BLaER1 treated with 17β-estradiol and CSF1 and Interleukin-3, amounts not matched to agents 10 nM and 100 nM (cell line): ENCODE data around the gene CBX8.

Source experiments
- H3K27ac ChIP-seq, 11 experiments: shearing (Covaris generic); formaldehyde crosslinking; 2 replicates each; pipeline ENCODE4 v1.8.1; 2022
- H3K27me3 ChIP-seq, 11 experiments: shearing (Covaris generic); formaldehyde crosslinking; 2 replicates each; pipeline ENCODE4 v1.8.1; 2022
- H3K36me3 ChIP-seq, 11 experiments: shearing (Covaris generic); formaldehyde crosslinking; 2 replicates each; pipeline ENCODE4 v1.8.1; 2022
- H3K4me1 ChIP-seq, 10 experiments: shearing (Covaris generic); formaldehyde crosslinking; 2 replicates each; pipeline ENCODE4 v1.8.1; 2022
- H3K4me2 ChIP-seq, 11 experiments: shearing (Covaris generic); formaldehyde crosslinking; 2 replicates each; pipeline ENCODE4 v1.8.1; 2022
- H3K4me3 ChIP-seq, 10 experiments: shearing (Covaris generic); formaldehyde crosslinking; 2 replicates each; pipeline ENCODE4 v1.8.1; 2022
- H3K9ac ChIP-seq, 11 experiments: shearing (Covaris generic); formaldehyde crosslinking; 2 replicates each; pipeline ENCODE4 v1.8.1; 2022
- H3K9me3 ChIP-seq, 11 experiments: shearing (Covaris generic); formaldehyde crosslinking; replicated peaks in 1 of 11; 2 replicates each; pipeline ENCODE4 v1.8.1; 2022
- H4K20me1 ChIP-seq, 11 experiments: shearing (Covaris generic); formaldehyde crosslinking; 2 replicates each; pipeline ENCODE4 v1.8.1; 2022
- Cebpa-rat ChIP-seq, 11 experiments: shearing (Covaris generic); IDR thresholded peaks; 2 replicates each; pipeline ENCODE4 v1.8.1; 2022

Gene CBX8

DNA sequence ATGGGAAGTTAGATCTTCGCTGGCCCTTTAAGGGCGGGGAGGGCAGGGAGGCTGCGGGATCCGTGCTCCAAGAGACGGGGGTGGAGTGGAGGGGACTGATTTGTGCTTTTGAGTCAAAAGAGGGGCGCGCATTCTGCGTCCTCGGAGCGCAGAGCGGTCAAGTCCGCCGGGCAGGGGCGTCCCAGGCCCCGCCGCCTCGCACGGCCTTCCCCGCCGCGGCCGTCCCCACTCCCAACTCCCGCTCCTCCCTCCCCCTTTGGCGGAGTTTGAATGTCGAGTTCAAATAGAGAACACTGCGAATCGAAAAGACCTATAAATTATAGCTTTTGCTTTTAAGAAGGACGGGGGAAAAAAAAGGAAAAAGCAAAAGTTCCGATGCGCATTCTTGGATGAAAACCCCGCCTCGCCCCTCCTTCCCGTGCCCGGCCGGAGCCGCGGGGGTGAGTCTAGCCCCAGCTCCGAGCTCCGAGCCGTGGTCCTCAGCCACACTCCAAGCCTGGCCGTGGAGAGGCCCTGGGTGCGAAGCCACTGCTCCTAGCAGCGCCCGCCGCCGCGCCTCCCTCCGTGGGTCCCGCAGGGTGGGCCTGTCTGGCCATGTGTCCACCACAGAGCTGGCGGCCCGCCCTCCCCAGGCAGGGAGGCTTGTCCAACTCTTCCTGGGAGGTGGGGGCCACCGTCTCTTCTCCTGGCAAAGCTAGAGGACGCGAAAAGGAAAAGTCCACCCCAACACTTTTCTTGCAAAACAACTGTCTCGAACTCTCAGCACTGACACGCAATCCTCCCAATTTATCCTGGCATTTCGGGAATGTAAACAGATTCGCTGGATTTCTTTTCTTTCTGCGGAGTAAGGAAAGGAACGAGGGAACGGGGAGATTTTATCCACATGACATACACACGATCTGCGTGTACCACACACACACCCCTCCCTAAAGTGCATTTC is 3.6 kb downstream of the CBX8 start:
- Histone ChIP-seq H3K9me3 (no peaks in the 10 kb centered on the region), H3K4me2 (no peak overlapping the region; a peak in 1 of 22 replicates), H3K27me3 (peaks cover 64 to 81% (median 72%) of the 10 kb centered on the region in 11 experiments), H3K4me3 (no peak overlapping the region), H3K27ac (no peak overlapping the region), H3K9ac (no peak overlapping the region), H4K20me1 (peaks cover 11 to 86% (median 77%) of the 10 kb centered on the region in 11 experiments; a peak in 20 of 22 replicates), H3K4me1 (peaks cover 30 to 50% (median 36%) of the 10 kb centered on the region in 10 experiments), H3K36me3 (peaks cover 8 to 23% (median 16%) of the 10 kb centered on the region in 11 experiments; a peak in 21 of 22 replicates)
- no peak for TF ChIP-seq Cebpa-rat (IDR thresholded peaks at IDR 0.05)

DNA sequence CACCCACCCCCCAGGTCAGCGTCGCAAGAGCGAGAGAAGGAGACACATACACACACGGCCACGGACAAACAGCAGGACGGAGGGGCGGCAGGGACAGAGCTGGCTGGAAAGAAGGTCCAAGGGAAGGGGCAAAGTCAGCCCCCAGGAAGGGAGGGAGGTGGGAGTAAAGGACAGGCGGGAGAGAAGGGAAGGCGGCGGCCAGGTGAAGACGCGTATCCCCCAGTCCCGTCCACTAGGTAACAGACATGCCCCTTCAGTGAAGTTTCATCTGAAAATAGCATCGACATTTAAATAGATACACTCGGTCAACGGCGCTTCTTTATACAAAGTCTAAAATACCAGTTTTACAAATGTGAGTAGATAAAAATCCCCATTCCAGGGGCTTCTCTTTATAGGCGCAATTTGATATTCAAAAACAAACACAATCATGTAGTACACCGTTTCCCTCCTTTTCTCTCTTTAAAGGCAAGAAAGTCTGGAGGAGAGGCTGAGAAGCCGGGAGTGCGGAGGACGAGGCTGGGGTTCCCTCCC is 4.5 kb downstream of the CBX8 start:
- Histone ChIP-seq H3K4me3 (no peak overlapping the region), H3K27me3 (peaks cover 67 to 83% (median 74%) of the 10 kb centered on the region in 11 experiments), H4K20me1 (peaks cover 11 to 89% (median 81%) of the 10 kb centered on the region in 11 experiments; a peak in 20 of 22 replicates), H3K9ac (no peak overlapping the region), H3K9me3 (no peaks in the 10 kb centered on the region), H3K27ac (no peak overlapping the region), H3K4me2 (no peak overlapping the region), H3K36me3 (peaks cover 8 to 23% (median 16%) of the 10 kb centered on the region in 11 experiments; a peak in 21 of 22 replicates), H3K4me1 (peaks cover 23 to 44% (median 30%) of the 10 kb centered on the region in 10 experiments)
- TF ChIP-seq Cebpa-rat (IDR thresholded peaks at IDR 0.05) = no peak

DNA sequence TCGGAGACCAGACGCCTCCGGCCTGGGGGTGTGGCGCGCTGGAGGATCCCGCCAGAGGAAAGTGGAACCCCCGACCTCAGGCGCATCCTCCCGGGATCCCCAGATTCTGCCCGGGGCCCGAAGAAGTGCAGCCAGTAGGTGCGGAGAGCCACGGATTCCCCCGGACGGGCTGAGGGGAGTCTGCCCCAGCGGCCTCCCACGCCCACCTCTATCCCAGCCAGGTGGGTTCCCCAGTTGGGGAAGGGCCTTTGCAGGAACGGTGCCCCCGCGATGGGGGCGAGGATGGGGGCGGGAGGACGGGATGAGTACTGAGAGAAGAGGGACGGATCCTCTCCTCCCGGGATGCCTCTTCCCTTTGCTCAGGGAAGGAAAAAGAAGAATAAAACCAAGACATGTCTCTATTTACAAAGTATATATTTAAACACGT is 5.1 kb downstream of the CBX8 start:
- peaks cover 11 to 96% (median 87%) of the 10 kb centered on the region in 11 experiments; a peak in 20 of 22 replicates for H4K20me1 ChIP-seq
- no peak overlapping the region for H3K27ac ChIP-seq
- H3K9me3 ChIP-seq = no peaks in the 10 kb centered on the region
- peaks cover 73 to 89% (median 80%) of the 10 kb centered on the region in 11 experiments for H3K27me3 ChIP-seq
- H3K36me3 ChIP-seq = peaks cover 8 to 25% (median 16%) of the 10 kb centered on the region in 11 experiments; a peak in 21 of 22 replicates
- H3K4me3 ChIP-seq = 0 out of 20 replicates have a peak overlapping the region, but pooled peaks of 1 of the 10 experiments have one; percentile 27
- H3K4me1 ChIP-seq = peaks cover 23 to 44% (median 33%) of the 10 kb centered on the region in 10 experiments
- no peak for TF ChIP-seq Cebpa-rat (IDR thresholded peaks at IDR 0.05)
- peak overlapping the region in 5 of 11 experiments; percentile 16 to 57 (median 42); a peak in 4 of 22 replicates for H3K4me2 ChIP-seq
- H3K9ac ChIP-seq = no peak overlapping the region

DNA sequence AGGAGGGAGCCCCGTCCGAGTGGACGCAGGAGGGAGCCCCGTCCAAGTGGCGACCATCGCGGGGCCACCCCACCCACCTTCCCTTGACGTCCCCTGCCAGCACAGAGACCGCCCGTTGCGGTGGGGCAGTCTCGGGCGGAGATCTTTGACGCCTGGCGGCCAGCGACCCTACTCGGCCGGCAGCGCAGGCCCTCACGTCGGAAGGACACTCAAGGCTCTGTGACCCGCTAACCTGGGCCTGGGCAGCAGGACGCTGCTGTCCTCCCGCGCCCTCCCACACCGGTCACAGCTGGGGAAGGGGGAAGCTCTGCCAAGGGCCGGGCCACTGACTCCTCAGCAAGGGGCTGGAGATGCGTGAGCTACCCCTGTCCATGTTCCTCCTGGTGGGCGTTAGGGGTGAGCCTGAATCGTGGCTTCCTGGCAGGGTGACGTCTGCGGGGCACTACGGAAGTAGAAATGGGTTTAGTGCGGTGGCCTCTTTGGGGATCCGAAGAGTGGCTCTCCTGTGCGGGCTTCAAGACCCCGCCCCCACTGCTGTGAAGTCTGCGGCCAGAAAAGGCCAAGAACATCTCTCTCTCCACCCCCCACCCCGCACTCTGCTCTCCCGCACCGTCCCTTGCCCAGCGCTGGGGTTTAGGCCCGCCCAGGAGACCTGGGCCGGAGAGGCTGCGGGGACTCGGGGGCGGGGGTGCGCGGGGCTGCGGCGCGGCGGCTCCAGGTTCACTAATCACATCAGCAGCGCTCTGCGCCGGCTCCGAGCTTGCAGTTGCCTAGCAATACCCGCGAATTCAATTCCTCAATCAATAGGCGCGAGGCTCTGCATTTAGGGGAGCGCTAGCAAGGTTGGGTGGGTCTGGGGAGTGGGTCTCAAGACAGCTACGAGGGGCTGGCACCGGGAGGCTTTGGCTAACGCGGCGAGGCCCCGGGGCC is 5.8 kb downstream of the CBX8 start:
- no peaks in the 10 kb centered on the region for H3K9me3 ChIP-seq
- H3K4me1 ChIP-seq = peaks cover 20 to 41% (median 30%) of the 10 kb centered on the region in 10 experiments
- peak overlapping the region in 9 of 11 experiments; percentile 9 to 57 (median 34); a peak in 12 of 22 replicates for H3K4me2 ChIP-seq
- H4K20me1 ChIP-seq = peaks cover 11 to 97% (median 93%) of the 10 kb centered on the region in 11 experiments; a peak in 20 of 22 replicates
- peaks cover 8 to 32% (median 18%) of the 10 kb centered on the region in 11 experiments; a peak in 21 of 22 replicates for H3K36me3 ChIP-seq
- peaks cover 78 to 96% (median 87%) of the 10 kb centered on the region in 11 experiments for H3K27me3 ChIP-seq
- H3K4me3 ChIP-seq = peak overlapping the region in 4 of 10 experiments; percentile 3 to 27 (median 21); a peak in 2 of 20 replicates
- H3K9ac ChIP-seq = no peak overlapping the region
- TF ChIP-seq Cebpa-rat (IDR thresholded peaks at IDR 0.05) = no peak
- no peak overlapping the region for H3K27ac ChIP-seq

DNA sequence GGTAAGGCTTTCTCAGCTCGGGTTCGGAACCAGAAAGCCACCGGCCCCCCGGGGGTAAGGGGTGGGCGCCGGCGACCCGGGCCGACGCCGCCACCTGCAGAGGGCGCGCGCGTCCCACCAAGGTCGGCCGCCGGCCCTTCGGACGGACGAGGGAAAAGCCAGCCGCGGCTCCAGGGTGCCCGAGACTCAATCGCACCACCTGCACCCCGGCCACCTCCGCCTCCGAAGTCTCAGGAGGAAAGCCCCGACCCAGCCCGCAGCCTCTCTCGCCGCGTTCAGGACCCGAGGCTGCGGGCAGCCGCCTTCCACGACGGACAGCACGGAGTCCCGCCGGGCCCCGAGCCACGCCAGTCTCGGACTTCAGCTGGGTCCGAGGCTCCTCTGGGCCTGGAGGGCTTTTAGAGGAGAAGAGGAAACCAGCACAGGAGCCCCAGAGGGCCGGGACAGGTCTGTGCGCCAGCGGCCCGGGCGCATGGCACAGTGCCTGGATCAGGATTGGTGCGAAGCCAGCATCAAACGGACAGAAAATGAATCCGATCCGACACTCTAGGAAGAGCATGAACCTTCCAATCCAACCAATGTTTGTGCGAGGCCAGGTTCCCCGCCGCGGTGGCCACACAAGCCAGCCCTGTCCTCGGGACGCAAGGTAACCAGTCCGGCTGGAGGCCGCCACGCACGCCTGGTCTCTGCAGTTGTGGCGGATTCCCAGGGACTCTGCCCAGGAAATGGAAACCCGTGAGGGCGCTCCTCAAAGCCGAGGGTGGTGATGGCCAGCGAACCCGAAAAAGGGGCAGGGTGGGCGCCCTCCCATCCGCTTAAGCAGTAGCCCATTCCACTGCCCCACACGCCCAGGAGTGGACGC is 6.7 kb downstream of the CBX8 start:
- Histone ChIP-seq H4K20me1 (peaks cover 11 to 99% (median 96%) of the 10 kb centered on the region in 11 experiments; a peak in 20 of 22 replicates), H3K4me3 (peak overlapping the region in 7 of 10 experiments; percentile 3 to 34 (median 13); a peak in 6 of 20 replicates), H3K4me2 (peak overlapping the region; percentile 2 to 65 (median 52); a peak in 21 of 22 replicates), H3K27ac (no peak overlapping the region), H3K9ac (peak overlapping the region in 1 of 11 experiments; percentile 25; a peak in 1 of 22 replicates), H3K36me3 (peaks cover 9 to 39% (median 24%) of the 10 kb centered on the region in 11 experiments), H3K9me3 (no peaks in the 10 kb centered on the region), H3K4me1 (peaks cover 14 to 34% (median 24%) of the 10 kb centered on the region in 10 experiments; a peak in 19 of 20 replicates), H3K27me3 (peaks cover 78 to 99% (median 94%) of the 10 kb centered on the region in 11 experiments)
- no peak for TF ChIP-seq Cebpa-rat (IDR thresholded peaks at IDR 0.05)

DNA sequence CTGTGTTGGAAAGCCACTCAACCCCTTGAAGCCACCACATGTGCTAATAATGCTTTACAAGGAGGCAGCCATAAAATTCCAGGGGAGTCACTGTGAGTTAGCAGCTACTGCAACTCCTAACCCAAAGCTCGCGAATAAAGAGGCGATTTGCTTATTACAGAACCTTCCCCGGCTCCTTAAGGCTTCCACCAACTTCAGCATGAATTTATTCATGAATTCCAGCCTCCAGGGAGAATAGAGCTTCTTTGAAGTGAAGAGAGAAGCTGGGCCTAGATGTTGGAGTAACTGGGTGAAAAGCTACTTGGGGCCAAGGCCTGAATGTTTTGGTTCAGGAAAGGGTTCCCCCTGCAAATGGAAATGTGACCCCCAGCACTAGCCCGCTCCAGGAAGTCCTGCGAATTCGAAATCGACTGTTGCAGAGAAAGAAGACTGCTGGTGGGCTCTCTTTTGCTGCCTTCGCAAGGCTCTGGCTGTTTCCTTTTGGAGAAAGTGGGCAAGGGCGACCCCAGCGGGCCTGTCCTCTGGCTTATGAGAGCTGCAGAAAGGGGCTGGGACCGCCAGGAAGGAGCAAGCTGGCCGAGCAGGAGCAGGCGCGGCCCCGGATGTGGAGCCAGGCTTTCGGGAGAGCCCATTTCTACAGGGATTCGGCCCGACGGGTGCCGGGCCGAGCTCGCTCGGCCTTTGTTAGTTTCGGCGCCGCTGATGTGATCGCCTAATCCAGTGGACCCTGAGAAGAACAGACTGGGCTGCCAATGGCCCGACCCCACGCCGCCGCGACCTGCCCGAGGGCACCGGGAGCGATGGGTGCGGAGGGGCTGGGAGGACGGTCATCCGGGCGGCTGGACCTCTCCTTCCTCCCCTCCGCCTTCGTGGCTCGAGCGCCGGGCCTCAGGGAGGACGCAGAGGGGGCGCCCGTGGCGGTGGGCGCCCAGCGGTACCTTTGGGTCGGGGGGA is 7.6 kb downstream of the CBX8 start:
- H3K9ac ChIP-seq = peak overlapping the region in 1 of 11 experiments; percentile 25; a peak in 1 of 22 replicates
- H3K9me3 ChIP-seq = no peaks in the 10 kb centered on the region
- H3K4me3 ChIP-seq = peak overlapping the region in 5 of 10 experiments; percentile 13 to 34 (median 25); a peak in 5 of 20 replicates
- no peak for TF ChIP-seq Cebpa-rat (IDR thresholded peaks at IDR 0.05)
- H3K27me3 ChIP-seq = peaks cover 78 to 94% (median 89%) of the 10 kb centered on the region in 11 experiments
- H3K36me3 ChIP-seq = peaks cover 10 to 39% (median 25%) of the 10 kb centered on the region in 11 experiments; a peak in 21 of 22 replicates
- H3K4me1 ChIP-seq = peaks cover 14 to 30% (median 20%) of the 10 kb centered on the region in 10 experiments; a peak in 19 of 20 replicates
- no peak overlapping the region for H3K27ac ChIP-seq
- peaks cover 7 to 99% (median 96%) of the 10 kb centered on the region in 11 experiments; a peak in 20 of 22 replicates for H4K20me1 ChIP-seq
- peak overlapping the region; percentile 2 to 65 (median 52); a peak in 21 of 22 replicates for H3K4me2 ChIP-seq
